Prostate gland (tissue), 2 donors: ENCODE data around the gene DCLK2.

ENCODE experiments used
- POLR2A ChIP-seq: fragments of 450-650 bp; IDR thresholded peaks from one replicate; pipeline ENCODE4 v1.6.1; 2016; ENCODE audit warnings: antibody characterized with exemption, mild to moderate bottlenecking
- POLR2AphosphoS5 ChIP-seq: sonication (generic); formaldehyde crosslinking; IDR thresholded peaks from one replicate; pipeline ENCODE4 v1.6.1; 2017; ENCODE audit warnings: antibody characterized with exemption
- TF ChIP-seq, protein P1 (sequence below), 4 experiments: fragments of 200-600 bp in 2 of 4; fragments of 450-650 bp in 2 of 4; sonication (generic) in 2 of 4; IDR thresholded peaks; 1 replicate in 3 of 4; 2 replicates in 1 of 4; pipeline ENCODE4 v1.5.1; 2016 to 2019; ENCODE audit warnings: antibody characterized with exemption in 4 of 4, mild to moderate bottlenecking in 2 of 4, moderate library complexity in 2 of 4

DNA sequence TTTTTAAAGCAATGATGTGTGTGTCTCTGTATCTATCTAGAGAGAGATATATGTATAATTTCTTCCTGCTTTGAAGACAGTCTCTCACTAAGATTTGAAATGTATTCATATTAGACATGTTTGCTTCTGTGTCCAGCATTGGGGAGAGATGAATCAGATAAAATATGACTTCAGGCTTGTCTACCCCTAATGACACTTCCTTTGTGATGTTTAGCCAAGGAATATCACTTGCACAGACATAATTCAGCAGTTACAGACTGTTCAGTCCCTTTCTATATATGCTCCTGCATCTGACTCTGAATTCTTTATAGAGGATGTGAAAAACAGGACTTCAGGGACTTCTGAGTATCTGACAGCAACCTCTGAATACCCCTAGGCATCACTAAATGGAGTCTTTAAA is 158.4 kb downstream of the DCLK2 start:
- TF ChIP-seq, protein P1, sequence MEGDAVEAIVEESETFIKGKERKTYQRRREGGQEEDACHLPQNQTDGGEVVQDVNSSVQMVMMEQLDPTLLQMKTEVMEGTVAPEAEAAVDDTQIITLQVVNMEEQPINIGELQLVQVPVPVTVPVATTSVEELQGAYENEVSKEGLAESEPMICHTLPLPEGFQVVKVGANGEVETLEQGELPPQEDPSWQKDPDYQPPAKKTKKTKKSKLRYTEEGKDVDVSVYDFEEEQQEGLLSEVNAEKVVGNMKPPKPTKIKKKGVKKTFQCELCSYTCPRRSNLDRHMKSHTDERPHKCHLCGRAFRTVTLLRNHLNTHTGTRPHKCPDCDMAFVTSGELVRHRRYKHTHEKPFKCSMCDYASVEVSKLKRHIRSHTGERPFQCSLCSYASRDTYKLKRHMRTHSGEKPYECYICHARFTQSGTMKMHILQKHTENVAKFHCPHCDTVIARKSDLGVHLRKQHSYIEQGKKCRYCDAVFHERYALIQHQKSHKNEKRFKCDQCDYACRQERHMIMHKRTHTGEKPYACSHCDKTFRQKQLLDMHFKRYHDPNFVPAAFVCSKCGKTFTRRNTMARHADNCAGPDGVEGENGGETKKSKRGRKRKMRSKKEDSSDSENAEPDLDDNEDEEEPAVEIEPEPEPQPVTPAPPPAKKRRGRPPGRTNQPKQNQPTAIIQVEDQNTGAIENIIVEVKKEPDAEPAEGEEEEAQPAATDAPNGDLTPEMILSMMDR (IDR thresholded peaks at IDR 0.05): no peak
- TF ChIP-seq POLR2A (no peak), POLR2AphosphoS5 (no peak)
